ENCODE data around the gene IL32.

DNA sequence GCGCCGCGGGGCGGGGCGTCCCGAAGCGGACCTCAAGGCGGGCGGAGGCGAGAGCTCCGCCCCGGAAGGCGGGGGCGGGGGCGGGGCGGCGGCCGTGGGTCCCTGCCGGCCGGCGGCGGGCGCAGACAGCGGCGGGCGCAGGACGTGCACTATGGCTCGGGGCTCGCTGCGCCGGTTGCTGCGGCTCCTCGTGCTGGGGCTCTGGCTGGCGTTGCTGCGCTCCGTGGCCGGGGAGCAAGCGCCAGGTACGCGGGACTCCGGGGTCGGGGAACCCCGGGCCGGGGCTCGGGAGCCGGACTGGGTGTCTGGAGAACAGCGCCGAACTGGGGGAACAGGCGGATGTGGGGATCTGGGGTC, 45.2 kb upstream of the IL32 start, which contains the start of gene TNFRSF12A:
- TF ChIP-seq EP300 (IDR thresholded peaks at IDR 0.05; ENCODE audit: borderline replicate concordance) (no peak), TCF12 (IDR thresholded peaks at IDR 0.05; ENCODE audit: low read depth) (no peak), EGR1 (IDR thresholded peaks at IDR 0.05) (peak; percentile 81), REST (IDR thresholded peaks at IDR 0.05; ENCODE audit: low read depth) (peak; percentile 29; the same call in 1 of the 2 replicates), CEBPB (IDR thresholded peaks at IDR 0.05) (no peak), FOXM1 (IDR thresholded peaks at IDR 0.05; ENCODE audit: borderline replicate concordance, low read depth) (no peak)

Measured in Ishikawa (cell line).